Measurements from ENCODE around the gene MIER2. TPM values are rescaled to one million over a fixed set of nuclear protein-coding genes. Genes with fewer than 3 reads are reported as not detected.

The MIER2 gene
- total and polyA plus RNA-seq, 2 donors (not counting 1 experiment from before 2014, with no cell fraction given): 10.5 to 19.7 TPM

- H4K20me1 ChIP-seq (ENCODE audit: control insufficient read depth, insufficient read depth, low read length, poor library complexity, severe bottlenecking): peaks cover 4% of the 10 kb centered on the region
- POLR2A ChIA-PET: no interaction called here
- 100% methylated on average over 7 of the region's 7 CpGs for WGBS (ENCODE audit: insufficient coverage)
Measured at GRCh38 chr19:329876-330275, 14.7 kb downstream of the MIER2 start.

GRCh38 chr19:328025-328505, 16.5 kb downstream of the MIER2 start:
- intact Hi-C loops (cut with micrococcal nuclease): no loop called here
- H3K27ac Mint-ChIP-seq: no peak overlapping the region
- Histone ChIP-seq H3K9me3 (ENCODE audit: control extremely low read depth in 1 of 3, control insufficient read depth in 2 of 3, insufficient read depth in 1 of 3, low read length in 2 of 3) (peaks cover 0 to 38% (median 16%) of the 10 kb centered on the region in 3 donors), H4K20me1 (ENCODE audit: control insufficient read depth, insufficient read depth, low read length, poor library complexity, severe bottlenecking) (no peaks in the 10 kb centered on the region), H3K9ac (ENCODE audit: low read length) (no peak overlapping the region), H3K4me1 (ENCODE audit: control insufficient read depth in 2 of 2, insufficient read depth in 2 of 2, low read length in 2 of 2) (no peaks in the 10 kb centered on the region), H3K4me2 (replicated peaks; ENCODE audit: low read depth, low read length, poor library complexity, severe bottlenecking) (no peak overlapping the region), H3K36me3 (replicated peaks in 1 of 2; ENCODE audit: control extremely low read depth in 1 of 2, control insufficient read depth in 1 of 2, extremely low read depth in 1 of 2, insufficient read depth in 2 of 2, low read length in 1 of 2) (peaks cover 2 to 74% of the 10 kb centered on the region in 2 experiments), H3K4me3 (ENCODE audit: control extremely low read depth in 1 of 5, extremely low read depth in 1 of 5, insufficient read depth in 1 of 5, low read depth in 2 of 5, low read length in 4 of 5) (no peak overlapping the region), H3K27ac (ENCODE audit: low read length in 2 of 2) (no peak overlapping the region), H3K27me3 (replicated peaks in 1 of 4; ENCODE audit: control extremely low read depth in 1 of 4, control insufficient read depth in 3 of 4, insufficient read depth in 4 of 4, low read length in 3 of 4) (no peaks in the 10 kb centered on the region), H2AFZ (ENCODE audit: insufficient read depth, low read depth, low read length, poor library complexity, severe bottlenecking) (no peak overlapping the region), H3K79me2 (ENCODE audit: control insufficient read depth, insufficient read depth, low read length) (peaks cover 6% of the 10 kb centered on the region)
- ATAC-seq (ENCODE audit: low read depth) (no peak), DNase-seq (no peak)
- no peak overlapping the region for H3K4me3 Mint-ChIP-seq
- no peak for TF ChIP-seq EZH2 (IDR thresholded peaks at IDR 0.05; ENCODE audit: borderline replicate concordance, insufficient read depth, low read depth, low read length, poor library complexity, severe bottlenecking)
- H3K4me1 Mint-ChIP-seq: no peaks in the 10 kb centered on the region
- ChIA-PET POLR2A (no interaction called here), CTCF (no interaction called here)
- peaks cover 2% of the 10 kb centered on the region for H3K9me3 Mint-ChIP-seq (ENCODE audit: insufficient read depth)
- 100% methylated on average over 1 of the region's 4 CpGs for WGBS (ENCODE audit: insufficient coverage)
- H3K27me3 Mint-ChIP-seq: no peaks in the 10 kb centered on the region

More at GRCh38 chr19:329876-330275, 14.7 kb downstream of the MIER2 start:
- Mint-ChIP-seq H3K4me1 (no peaks in the 10 kb centered on the region), H3K27ac (no peak overlapping the region), H3K27me3 (no peaks in the 10 kb centered on the region), H3K4me3 (no peak overlapping the region), H3K9me3 (ENCODE audit: insufficient read depth) (peaks cover 2% of the 10 kb centered on the region)
- H3K9ac ChIP-seq (ENCODE audit: low read length): no peak overlapping the region
- H3K79me2 ChIP-seq (ENCODE audit: control insufficient read depth, insufficient read depth, low read length): peaks cover 13% of the 10 kb centered on the region
- intact Hi-C loops (cut with micrococcal nuclease): no loop called here
- H3K9me3 ChIP-seq (ENCODE audit: control extremely low read depth in 1 of 3, control insufficient read depth in 2 of 3, insufficient read depth in 1 of 3, low read length in 2 of 3): peaks cover 0 to 38% (median 16%) of the 10 kb centered on the region in 3 donors
- H3K4me3 ChIP-seq (ENCODE audit: control extremely low read depth in 1 of 5, extremely low read depth in 1 of 5, insufficient read depth in 1 of 5, low read depth in 2 of 5, low read length in 4 of 5): no peak overlapping the region
- H3K27ac ChIP-seq (ENCODE audit: low read length in 2 of 2): no peak overlapping the region
- DNase-seq: no peak
- CTCF ChIA-PET: no interaction called here
- no peak overlapping the region for H2AFZ ChIP-seq (ENCODE audit: insufficient read depth, low read depth, low read length, poor library complexity, severe bottlenecking)
- no peak for TF ChIP-seq EZH2 (IDR thresholded peaks at IDR 0.05; ENCODE audit: borderline replicate concordance, insufficient read depth, low read depth, low read length, poor library complexity, severe bottlenecking)
- TF ChIP-seq CTCF (IDR thresholded peaks at IDR 0.05): no peak
- peaks cover 2 to 69% of the 10 kb centered on the region in 2 experiments for H3K36me3 ChIP-seq (replicated peaks in 1 of 2; ENCODE audit: control extremely low read depth in 1 of 2, control insufficient read depth in 1 of 2, extremely low read depth in 1 of 2, insufficient read depth in 2 of 2, low read length in 1 of 2)
- H3K27me3 ChIP-seq (replicated peaks in 1 of 4; ENCODE audit: control extremely low read depth in 1 of 4, control insufficient read depth in 3 of 4, insufficient read depth in 4 of 4, low read length in 3 of 4): no peaks in the 10 kb centered on the region
- no peak for ATAC-seq (ENCODE audit: low read depth)
- no peak overlapping the region for H3K4me2 ChIP-seq (replicated peaks; ENCODE audit: low read depth, low read length, poor library complexity, severe bottlenecking)
- H3K4me1 ChIP-seq (ENCODE audit: control insufficient read depth in 2 of 2, insufficient read depth in 2 of 2, low read length in 2 of 2): no peaks in the 10 kb centered on the region

All from B cell (primary cell).